ENCODE results near the gene SBF2. TPM values are rescaled to one million over a fixed set of nuclear protein-coding genes. Genes with fewer than 3 reads are reported as not detected.

The SBF2 gene
- polyA plus RNA-seq, 1 donor (not counting 4 experiments of a cell fraction or from before 2014, with no cell fraction given): 24.5 TPM

- peak overlapping the region; percentile 97 for H3K4me2 ChIP-seq (ENCODE audit: control insufficient read depth, extremely low read depth, insufficient read depth, low read depth, low read length)
- no peak for DNase-seq (ENCODE audit: low read depth, low spot score)
Measured at GRCh38 chr11:9758637-9759518, 535.1 kb downstream of the SBF2 start.

GRCh38 chr11:9757809-9758636 is 536.0 kb downstream of the SBF2 start:
- peak overlapping the region; percentile 97 for H3K4me2 ChIP-seq (ENCODE audit: control insufficient read depth, extremely low read depth, insufficient read depth, low read depth, low read length)
- H3K4me3 ChIP-seq (ENCODE audit: control insufficient read depth in 2 of 3, extremely low read depth in 1 of 3, insufficient read depth in 2 of 3, low read depth in 1 of 3, low read length in 3 of 3): peak overlapping the region; percentile 41 to 80 (median 69)
- no peaks in the 10 kb centered on the region for H4K20me1 ChIP-seq (ENCODE audit: control insufficient read depth, extremely low read depth, insufficient read depth, low read length)
- no peaks in the 10 kb centered on the region for H3K27me3 ChIP-seq (ENCODE audit: control insufficient read depth, extremely low read depth, insufficient read depth, low read length)
- H3K9me3 ChIP-seq (ENCODE audit: control insufficient read depth, low read depth, low read length): no peaks in the 10 kb centered on the region
- FAIRE-seq (no peak), DNase-seq (ENCODE audit: low read depth, low spot score) (no peak)
- H3K27ac ChIP-seq (ENCODE audit: control insufficient read depth, insufficient read depth, low read length): peak overlapping the region; percentile 98
- no peaks in the 10 kb centered on the region for H3K79me2 ChIP-seq (ENCODE audit: control insufficient read depth, insufficient read depth, low read length)
- H3K36me3 ChIP-seq (ENCODE audit: control insufficient read depth in 2 of 2, extremely low read depth in 1 of 2, insufficient read depth in 2 of 2, low read length in 2 of 2): no peaks in the 10 kb centered on the region
- H3K4me1 ChIP-seq (ENCODE audit: control insufficient read depth, extremely low read depth, insufficient read depth, low read length): peaks cover 85% of the 10 kb centered on the region
- TF ChIP-seq EZH2 (IDR thresholded peaks at IDR 0.05; ENCODE audit: low read length): no peak
- TF ChIP-seq, protein P1, sequence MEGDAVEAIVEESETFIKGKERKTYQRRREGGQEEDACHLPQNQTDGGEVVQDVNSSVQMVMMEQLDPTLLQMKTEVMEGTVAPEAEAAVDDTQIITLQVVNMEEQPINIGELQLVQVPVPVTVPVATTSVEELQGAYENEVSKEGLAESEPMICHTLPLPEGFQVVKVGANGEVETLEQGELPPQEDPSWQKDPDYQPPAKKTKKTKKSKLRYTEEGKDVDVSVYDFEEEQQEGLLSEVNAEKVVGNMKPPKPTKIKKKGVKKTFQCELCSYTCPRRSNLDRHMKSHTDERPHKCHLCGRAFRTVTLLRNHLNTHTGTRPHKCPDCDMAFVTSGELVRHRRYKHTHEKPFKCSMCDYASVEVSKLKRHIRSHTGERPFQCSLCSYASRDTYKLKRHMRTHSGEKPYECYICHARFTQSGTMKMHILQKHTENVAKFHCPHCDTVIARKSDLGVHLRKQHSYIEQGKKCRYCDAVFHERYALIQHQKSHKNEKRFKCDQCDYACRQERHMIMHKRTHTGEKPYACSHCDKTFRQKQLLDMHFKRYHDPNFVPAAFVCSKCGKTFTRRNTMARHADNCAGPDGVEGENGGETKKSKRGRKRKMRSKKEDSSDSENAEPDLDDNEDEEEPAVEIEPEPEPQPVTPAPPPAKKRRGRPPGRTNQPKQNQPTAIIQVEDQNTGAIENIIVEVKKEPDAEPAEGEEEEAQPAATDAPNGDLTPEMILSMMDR (optimal IDR thresholded peaks at IDR 0.05 in 1 of 3, IDR thresholded peaks at IDR 0.05 in 1 of 3, conservative IDR thresholded peaks at IDR 0.05 in 1 of 3; ENCODE audit: extremely low read depth in 1 of 3, insufficient read depth in 2 of 3, low read length in 3 of 3): peak in 2 of 3 experiments; percentile 43 to 96
- dilution Hi-C loops (cut with MboI; ENCODE audit: extremely low pct_ligation_motif_present, low sequenced_read_pairs): no loop called here
- H3K9me1 ChIP-seq (ENCODE audit: control insufficient read depth, extremely low read depth, insufficient read depth, low read length): peaks cover 2% of the 10 kb centered on the region
- peak overlapping the region; percentile 56 for H2AFZ ChIP-seq (ENCODE audit: control insufficient read depth, low read length)
- peak overlapping the region; percentile 97 for H3K9ac ChIP-seq (ENCODE audit: control insufficient read depth, extremely low read depth, insufficient read depth, low read length)

More at GRCh38 chr11:9758637-9759518, 535.1 kb downstream of the SBF2 start:
- FAIRE-seq: no peak
- Histone ChIP-seq H4K20me1 (ENCODE audit: control insufficient read depth, extremely low read depth, insufficient read depth, low read length) (no peaks in the 10 kb centered on the region), H3K9me1 (ENCODE audit: control insufficient read depth, extremely low read depth, insufficient read depth, low read length) (peaks cover 2% of the 10 kb centered on the region), H3K36me3 (ENCODE audit: control insufficient read depth in 2 of 2, extremely low read depth in 1 of 2, insufficient read depth in 2 of 2, low read length in 2 of 2) (no peaks in the 10 kb centered on the region), H3K9ac (ENCODE audit: control insufficient read depth, extremely low read depth, insufficient read depth, low read length) (peak overlapping the region; percentile 97), H3K9me3 (ENCODE audit: control insufficient read depth, low read depth, low read length) (no peaks in the 10 kb centered on the region), H2AFZ (ENCODE audit: control insufficient read depth, low read length) (peak overlapping the region; percentile 56), H3K27me3 (ENCODE audit: control insufficient read depth, extremely low read depth, insufficient read depth, low read length) (no peaks in the 10 kb centered on the region), H3K27ac (ENCODE audit: control insufficient read depth, insufficient read depth, low read length) (peak overlapping the region; percentile 98), H3K4me3 (ENCODE audit: control insufficient read depth in 2 of 3, extremely low read depth in 1 of 3, insufficient read depth in 2 of 3, low read depth in 1 of 3, low read length in 3 of 3) (peak overlapping the region; percentile 41 to 80 (median 69)), H3K79me2 (ENCODE audit: control insufficient read depth, insufficient read depth, low read length) (no peaks in the 10 kb centered on the region), H3K4me1 (ENCODE audit: control insufficient read depth, extremely low read depth, insufficient read depth, low read length) (peaks cover 76% of the 10 kb centered on the region)
- TF ChIP-seq, protein P1 (optimal IDR thresholded peaks at IDR 0.05 in 1 of 3, IDR thresholded peaks at IDR 0.05 in 1 of 3, conservative IDR thresholded peaks at IDR 0.05 in 1 of 3; ENCODE audit: extremely low read depth in 1 of 3, insufficient read depth in 2 of 3, low read length in 3 of 3): peak in 2 of 3 experiments; percentile 15 to 52
- no peak for TF ChIP-seq EZH2 (IDR thresholded peaks at IDR 0.05; ENCODE audit: low read length)
- dilution Hi-C loops (cut with MboI; ENCODE audit: extremely low pct_ligation_motif_present, low sequenced_read_pairs): no loop called here

Data from keratinocyte (primary cell).